Brain microvascular endothelial cell (primary cell): ENCODE data around the gene GVQW3.

Experiments used
- DNase-seq: peaks from one replicate; pipeline ENCODE4 v3.0.0-alpha.2; 2020
- H3K27ac ChIP-seq: fragments of 250-450 bp; sonication (Bioruptor Pico); 2 replicates; pipeline ENCODE4 v1.5.1; 2020; ENCODE audit warnings: mild to moderate bottlenecking, moderate library complexity
- H3K27me3 ChIP-seq: fragments of 250-450 bp; sonication (Bioruptor Pico); replicated peaks from 2 replicates; pipeline ENCODE4 v1.5.1; 2020; ENCODE audit warnings: mild to moderate bottlenecking
- H3K36me3 ChIP-seq: fragments of 250-450 bp; sonication (Bioruptor Pico); replicated peaks from 2 replicates; pipeline ENCODE4 v1.5.1; 2020; ENCODE audit warnings: mild to moderate bottlenecking
- H3K4me3 ChIP-seq: 2 replicates; pipeline ENCODE4 v1.5.1; 2011; ENCODE audit warnings: low read depth, mild to moderate bottlenecking, control low read depth, low read length, moderate library complexity
- in situ Hi-C: cut with HindIII; loops from 2 replicates; pipeline ENCODE4 v1.10.0; 2017; ENCODE audit warnings: low sequenced_read_pairs, low pct_ligation_motif_present
- TF ChIP-seq, protein P1 (sequence below): IDR thresholded peaks from 2 replicates; pipeline ENCODE4 v1.5.1; 2011; ENCODE audit warnings: low read depth, mild to moderate bottlenecking, moderate library complexity, low read length, control low read depth, inconsistent platforms; ENCODE audit errors: missing control alignments

The GVQW3 gene

DNA sequence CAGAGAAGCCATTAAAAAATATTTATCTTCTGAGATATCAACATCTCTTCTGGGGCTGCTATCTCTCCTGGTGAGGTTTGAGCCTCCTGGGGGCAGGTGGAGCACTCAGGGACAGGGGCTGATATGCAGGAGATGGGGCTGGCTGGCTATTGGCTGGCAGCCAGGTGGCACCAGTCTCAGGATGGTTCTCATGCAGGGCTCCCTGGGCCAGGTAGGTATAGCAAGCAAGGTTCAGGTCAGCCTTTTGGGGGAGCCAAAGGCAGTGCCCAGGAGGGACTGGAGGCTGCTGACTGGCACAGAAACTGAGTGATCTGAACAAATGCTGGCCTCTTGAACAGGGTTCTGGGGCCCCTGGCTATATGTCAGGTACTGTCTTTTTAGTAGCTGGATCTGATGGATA, 34.0 kb downstream of the GVQW3 start:
- TF ChIP-seq, protein P1, sequence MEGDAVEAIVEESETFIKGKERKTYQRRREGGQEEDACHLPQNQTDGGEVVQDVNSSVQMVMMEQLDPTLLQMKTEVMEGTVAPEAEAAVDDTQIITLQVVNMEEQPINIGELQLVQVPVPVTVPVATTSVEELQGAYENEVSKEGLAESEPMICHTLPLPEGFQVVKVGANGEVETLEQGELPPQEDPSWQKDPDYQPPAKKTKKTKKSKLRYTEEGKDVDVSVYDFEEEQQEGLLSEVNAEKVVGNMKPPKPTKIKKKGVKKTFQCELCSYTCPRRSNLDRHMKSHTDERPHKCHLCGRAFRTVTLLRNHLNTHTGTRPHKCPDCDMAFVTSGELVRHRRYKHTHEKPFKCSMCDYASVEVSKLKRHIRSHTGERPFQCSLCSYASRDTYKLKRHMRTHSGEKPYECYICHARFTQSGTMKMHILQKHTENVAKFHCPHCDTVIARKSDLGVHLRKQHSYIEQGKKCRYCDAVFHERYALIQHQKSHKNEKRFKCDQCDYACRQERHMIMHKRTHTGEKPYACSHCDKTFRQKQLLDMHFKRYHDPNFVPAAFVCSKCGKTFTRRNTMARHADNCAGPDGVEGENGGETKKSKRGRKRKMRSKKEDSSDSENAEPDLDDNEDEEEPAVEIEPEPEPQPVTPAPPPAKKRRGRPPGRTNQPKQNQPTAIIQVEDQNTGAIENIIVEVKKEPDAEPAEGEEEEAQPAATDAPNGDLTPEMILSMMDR, result no peak
- no peak overlapping the region for H3K4me3 ChIP-seq
- H3K27ac ChIP-seq, result no peak overlapping the region
- in situ Hi-C loops, result no loop called here
- DNase-seq, result no peak
- no peaks in the 10 kb centered on the region for H3K27me3 ChIP-seq
- no peaks in the 10 kb centered on the region for H3K36me3 ChIP-seq

DNA sequence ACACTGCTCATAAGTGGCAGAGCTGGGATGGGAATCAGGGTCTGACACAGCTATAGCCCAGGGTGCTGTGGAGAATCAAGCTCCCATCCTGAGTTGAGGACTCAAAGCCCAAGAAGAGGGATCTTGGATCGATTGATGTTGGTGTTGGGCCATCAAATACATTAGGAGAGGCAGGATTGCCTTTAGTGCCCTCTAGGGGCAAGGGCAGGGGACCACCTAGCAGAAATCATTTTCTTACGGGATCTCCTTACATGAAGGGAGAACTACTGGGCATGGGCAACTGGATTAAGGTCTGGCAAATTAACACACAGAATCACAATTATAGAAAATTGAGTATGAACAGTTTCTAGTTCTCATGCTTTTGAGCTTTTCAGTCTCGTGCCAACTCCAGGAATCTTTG, 38.8 kb downstream of the GVQW3 start:
- in situ Hi-C loops, result no loop called here

DNA sequence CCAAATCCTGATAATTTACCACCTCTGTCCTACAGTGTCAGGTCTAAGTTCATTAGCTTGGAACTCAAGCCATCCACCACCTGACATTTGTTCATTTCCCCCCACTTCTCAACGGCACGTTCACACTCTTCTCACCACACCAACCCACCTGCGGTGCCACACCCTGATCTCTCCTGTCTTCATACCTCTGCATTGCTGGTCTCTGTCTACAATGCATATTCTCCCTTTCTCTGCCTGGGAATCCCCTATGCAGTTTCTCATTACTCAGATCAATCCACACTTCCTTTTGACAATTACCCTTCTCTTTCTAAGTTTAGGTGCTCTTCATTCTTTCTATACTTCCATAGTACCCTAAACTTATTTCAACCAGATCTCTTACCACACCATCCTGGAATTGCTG, 43.3 kb downstream of the GVQW3 start:
- TF ChIP-seq, protein P1, result no peak
- H3K27ac ChIP-seq, result no peak overlapping the region
- no peak for DNase-seq
- no peaks in the 10 kb centered on the region for H3K36me3 ChIP-seq
- no peak overlapping the region for H3K4me3 ChIP-seq
- no peaks in the 10 kb centered on the region for H3K27me3 ChIP-seq
- in situ Hi-C loops, result no loop called here

More for the DNA sequence above, 38.8 kb downstream of the GVQW3 start:
- Histone ChIP-seq H3K27me3 (no peaks in the 10 kb centered on the region), H3K4me3 (no peak overlapping the region), H3K27ac (no peak overlapping the region), H3K36me3 (no peaks in the 10 kb centered on the region)
- DNase-seq, result no peak
- TF ChIP-seq, protein P1, result peak; percentile 55

DNA sequence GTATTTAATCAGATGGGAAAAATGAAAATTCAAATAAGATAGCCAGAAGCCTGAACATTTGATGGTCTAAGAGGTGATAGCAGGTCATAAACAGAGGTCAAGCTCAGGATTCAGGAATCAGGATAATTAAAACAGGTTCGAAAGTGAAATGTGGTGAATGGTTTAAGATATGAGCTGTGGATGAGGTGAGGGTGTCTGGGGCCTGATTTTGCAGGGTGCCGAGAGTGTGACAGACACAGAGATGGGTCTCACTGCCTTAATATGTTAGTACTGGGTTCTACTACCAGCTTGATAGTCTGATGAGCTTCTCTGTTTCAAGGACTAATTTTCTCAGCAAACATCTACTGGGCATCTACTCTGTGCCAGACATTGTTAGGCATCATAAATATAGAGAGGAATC, 43.8 kb downstream of the GVQW3 start:
- Histone ChIP-seq H3K36me3 (no peaks in the 10 kb centered on the region), H3K4me3 (no peak overlapping the region), H3K27ac (no peak overlapping the region), H3K27me3 (no peaks in the 10 kb centered on the region)
- TF ChIP-seq, protein P1, result no peak
- DNase-seq, result no peak
- in situ Hi-C loops, result no loop called here

DNA sequence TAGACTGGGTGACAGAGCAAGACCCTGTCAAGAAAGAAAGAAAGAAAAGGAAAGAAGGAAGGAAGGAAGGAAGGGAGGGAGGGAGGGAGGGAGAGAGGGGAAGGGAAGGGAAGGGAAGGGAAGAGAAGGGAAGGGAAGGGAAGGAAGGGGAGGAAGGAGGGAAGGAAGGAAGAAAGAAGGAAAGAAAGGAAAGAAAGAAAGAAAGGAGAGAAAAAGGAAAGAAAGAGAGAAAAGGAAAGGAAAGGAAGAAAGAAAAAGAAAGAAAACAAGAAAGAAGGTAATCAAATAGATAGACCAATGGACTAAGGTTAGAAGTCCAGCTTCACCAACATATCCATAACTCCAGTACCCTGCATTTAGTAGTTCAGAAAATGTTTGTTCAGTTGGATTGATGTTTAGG, 45.5 kb downstream of the GVQW3 start:
- no peak overlapping the region for H3K27ac ChIP-seq
- no peaks in the 10 kb centered on the region for H3K27me3 ChIP-seq
- TF ChIP-seq, protein P1, result no peak
- in situ Hi-C loops, result no loop called here
- DNase-seq, result no peak
- no peak overlapping the region for H3K4me3 ChIP-seq
- H3K36me3 ChIP-seq, result no peaks in the 10 kb centered on the region

DNA sequence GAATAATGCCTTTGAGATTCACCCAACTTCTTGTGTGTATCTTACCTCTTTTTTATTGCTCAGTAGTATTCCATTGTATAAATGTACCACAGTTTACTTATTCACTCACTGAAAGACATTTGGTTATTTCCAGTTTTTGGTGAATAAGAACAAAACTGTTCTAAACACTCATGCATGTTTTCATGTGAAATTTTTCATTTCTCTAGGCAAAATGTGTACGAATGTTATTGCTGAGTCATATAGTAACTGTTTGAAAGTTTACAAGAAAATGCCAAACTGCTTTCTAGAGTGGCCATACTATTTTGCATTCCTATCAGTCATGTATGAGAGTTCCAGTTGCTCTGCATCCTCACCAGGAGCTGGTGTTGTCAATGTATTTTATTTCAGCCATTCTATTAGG, 54.9 kb downstream of the GVQW3 start:
- no peak overlapping the region for H3K4me3 ChIP-seq
- H3K36me3 ChIP-seq, result no peaks in the 10 kb centered on the region
- H3K27ac ChIP-seq, result no peak overlapping the region
- TF ChIP-seq, protein P1, result no peak
- no peak for DNase-seq
- in situ Hi-C loops, result no loop called here
- H3K27me3 ChIP-seq, result no peaks in the 10 kb centered on the region
